Spleen (tissue), 11 donors: ENCODE data around the gene CEP170. TPM values are rescaled to one million over a fixed set of nuclear protein-coding genes. Genes with fewer than 3 reads are reported as not detected.
"Not testable (repeated sequence)": the region's sequence is repeated elsewhere in the genome, so short reads cannot be mapped to it uniquely, and the experiment has no call there.

Experiments used
- DNase-seq: peaks from one replicate; pipeline ENCODE4 v3.0.0-alpha.2; 2020
- H3K27ac ChIP-seq, 8 donors: fragments of 200-600 bp; sonication (generic) in 7 of 8; 1 replicate in 4 of 8; 2 replicates in 4 of 8; pipeline versions ENCODE4 v1.5.0 to v1.8.0; 2016 to 2021; ENCODE audit warnings: inconsistent platforms in 4 of 8, mild to moderate bottlenecking in 4 of 8, moderate library complexity in 1 of 8
- H3K27me3 ChIP-seq, 7 donors: fragments of 200-600 bp; sonication (generic) in 6 of 7; replicated peaks in 1 of 7; 1 replicate in 4 of 7; 2 replicates in 3 of 7; pipeline versions ENCODE4 v1.5.0 to v1.8.0; 2016 to 2021; ENCODE audit warnings: inconsistent platforms in 3 of 7, mild to moderate bottlenecking in 1 of 7
- H3K36me3 ChIP-seq, 6 donors: fragments of 200-600 bp; sonication (generic) in 5 of 6; 1 replicate in 4 of 6; 2 replicates in 2 of 6; pipeline versions ENCODE4 v1.5.0 to v1.8.0; 2016 to 2021; ENCODE audit warnings: inconsistent platforms in 2 of 6
- H3K4me1 ChIP-seq, 6 donors: fragments of 200-600 bp; sonication (generic) in 5 of 6; 1 replicate in 3 of 6; 2 replicates in 3 of 6; pipeline versions ENCODE4 v1.5.0 to v1.8.0; 2016 to 2021; ENCODE audit warnings: inconsistent platforms in 3 of 6
- H3K4me3 ChIP-seq, 8 donors: fragments of 200-600 bp; sonication (generic) in 7 of 8; 1 replicate in 4 of 8; 2 replicates in 4 of 8; pipeline versions ENCODE4 v1.5.0 to v1.8.0; 2016 to 2021; ENCODE audit warnings: inconsistent platforms in 4 of 8, mild to moderate bottlenecking in 4 of 8, moderate library complexity in 2 of 8
- H3K9me3 ChIP-seq, 8 donors: fragments of 200-600 bp; sonication (generic) in 7 of 8; 1 replicate in 4 of 8; 2 replicates in 4 of 8; pipeline versions ENCODE4 v1.5.0 to v1.8.0; 2016 to 2021; ENCODE audit warnings: inconsistent platforms in 4 of 8
- CTCF ChIP-seq, 11 experiments: fragments of 200-600 bp in 7 of 11; fragments of 450-650 bp in 4 of 11; sonication (generic) in 4 of 11; IDR thresholded peaks in 8 of 11; conservative IDR thresholded peaks in 3 of 11; 1 replicate in 7 of 11; 2 replicates in 4 of 11; pipeline versions ENCODE4 v1.4.0 to v1.8.0; 2016 to 2021; ENCODE audit warnings: antibody characterized with exemption in 11 of 11, inconsistent platforms in 4 of 11, mild to moderate bottlenecking in 1 of 11
- POLR2AphosphoS5 ChIP-seq, 3 donors: sonication (generic); formaldehyde crosslinking; IDR thresholded peaks; one replicate each; pipeline ENCODE4 v1.5.1; 2017; ENCODE audit warnings: antibody characterized with exemption in 3 of 3
- WGBS, 5 donors: extraction: QIAGEN DNeasy Blood & Tissue Kit in 3 of 5; methylation state at CpG; one replicate each; pipeline versions ENCODE4 v1.1.5 to v1.1.7; 2013 to 2018; 5-methylcytosine and 5-hydroxymethylcytosine counted together
- intact Hi-C: fragments of 100-400 bp; cut with DNase I; formaldehyde crosslinking; loops from one replicate; pipeline ENCODE4 v1.15.0; 2023; ENCODE audit warnings: low total_unique reads
- polyA plus RNA-seq, 3 donors: library from polyadenylated mRNA; stranded (reverse); fragments of 200-250 nt; gene quantifications; one replicate each; pipeline ENCODE4 v1.2.1, GENCODE V29; 2013
- small RNA-seq, 4 donors: library from RNA; depleted of rRNA; stranded (forward); fragments of <200 nt; gene quantifications; one replicate each; pipeline ENCODE3, GENCODE V24; 2016
- total RNA-seq, 7 donors: library from RNA; depleted of rRNA in 3 of 7; stranded (reverse); fragments of >200 nt in 3 of 7; fragmentation: NEBNext Ultra II Directional in 4 of 7; extraction: Animal tissue kit (Norgen Biotek cat#: 25700) in 4 of 7; gene quantifications; one replicate each; pipeline versions ENCODE4 v1.1.0 to v1.2.1, GENCODE V29; 2016 to 2021
- donor health status: healthy with polysubstance abuse.
- donor health status: DM: no; HTN: no; CAD: no; lungs with moderate emphysema.
- donor health status: DM: no; HTN: no; CAD: no.
- donor health status: Bipolar disorder and iron deficiency.
- donor health status: healthy.
- donor health status: DM: no; HTN: no; CAD: no.
- donor health status: DM: yes; HTN: yes; CAD: no.

CEP170 gene
- total and polyA plus RNA-seq, 10 donors: 17.3 to 92.8 (median 73.5) TPM

- H3K27me3 ChIP-seq, H3K4me1 ChIP-seq, DNase-seq, H3K9me3 ChIP-seq, H3K36me3 ChIP-seq, intact Hi-C loops: not testable (repeated sequence)
- WGBS, 5 donors: 10 to 55% (median 50%) methylated on average over 19 to 40 of the region's 40 CpGs
- TF ChIP-seq POLR2AphosphoS5 (IDR thresholded peaks at IDR 0.05) (peak in 2 of 3 donors; percentile 68 to 77), CTCF (IDR thresholded peaks at IDR 0.05 in 8 of 11, conservative IDR thresholded peaks at IDR 0.05 in 3 of 11) (peak in 1 of 11 experiments; percentile 11)
- peak overlapping the region in 1 of 8 donors; percentile 77 for H3K27ac ChIP-seq
- H3K4me3 ChIP-seq: peak overlapping the region in 4 of 8 donors; percentile 24 to 52 (median 36)
Observed at GRCh38 chr1:243101551-243102050, 153.5 kb downstream of the CEP170 start.

- DNase-seq, H3K4me1 ChIP-seq, H3K4me3 ChIP-seq, intact Hi-C loops, H3K9me3 ChIP-seq, H3K27ac ChIP-seq, H3K27me3 ChIP-seq, H3K36me3 ChIP-seq: not testable (repeated sequence)
- WGBS, 5 donors: 86 to 100% (median 94%) methylated on average over 3 of the region's 3 CpGs
Observed at GRCh38 chr1:243087368-243087767, 167.7 kb downstream of the CEP170 start.

Small RNA genes lying within 50 kb of the gene (small RNA-seq; reads per million reads assigned to genes)
- gene RNU6-747P: 0 reads per million in 4 donors

Other genes with a start within 250 kb of the CEP170 start
- gene SDCCAG8, start 760 bp upstream of the CEP170 start, total RNA-seq: 10 to 100 TPM; 37.5 to 79.3 (median 55.1) TPM
- 10 to 100 TPM; 14.8 to 25.4 (median 18.9) TPM for gene SDCCAG8, start 760 bp upstream of the CEP170 start, polyA plus RNA-seq